ENCODE results near the gene CYB561D1.

GRCh38 chr1:109499081-109499480, 5.2 kb downstream of the CYB561D1 start:
- TF ChIP-seq CTCF (conservative IDR thresholded peaks at IDR 0.05 in 1 of 2, IDR thresholded peaks at IDR 0.05 in 1 of 2; ENCODE audit: low read depth in 1 of 2, low read length in 2 of 2), result no peak
- no peak for TF ChIP-seq EZH2 (IDR thresholded peaks at IDR 0.05; ENCODE audit: low read length, missing control alignments)
